Stomach (tissue), 9 donors: ENCODE results near the gene TMEM235. TPM values are rescaled to one million over a fixed set of nuclear protein-coding genes. Genes with fewer than 3 reads are reported as not detected.

Experiments
- DNase-seq, 2 donors: peaks; one replicate each; pipeline versions ENCODE4 v3.0.0 to v3.0.0-alpha.2; 2013 to 2019
- H3K27ac ChIP-seq, 5 donors: fragments of 200-600 bp in 4 of 5; sonication (generic) in 4 of 5; one replicate each; pipeline ENCODE4 v1.5.1; 2013 to 2019; ENCODE audit warnings: mild to moderate bottlenecking in 1 of 5, moderate library complexity in 1 of 5
- H3K27me3 ChIP-seq, 3 donors: fragments of 200-600 bp; sonication (generic); one replicate each; pipeline ENCODE4 v1.5.1; 2017 to 2019; ENCODE audit warnings: mixed run types in 1 of 3
- H3K36me3 ChIP-seq, 4 donors: fragments of 200-600 bp; sonication (generic); 1 replicate in 3 of 4; 2 replicates in 1 of 4; pipeline ENCODE4 v1.5.1; 2016 to 2019
- H3K4me1 ChIP-seq, 4 donors: fragments of 200-600 bp; sonication (generic); one replicate each; pipeline ENCODE4 v1.5.1; 2016 to 2019
- H3K4me3 ChIP-seq, 4 donors: fragments of 200-600 bp; sonication (generic) in 3 of 4; one replicate each; pipeline ENCODE4 v1.5.1; 2016 to 2019; ENCODE audit warnings: mild to moderate bottlenecking in 1 of 4
- H3K9me3 ChIP-seq, 4 donors: fragments of 200-600 bp; sonication (generic); one replicate each; pipeline ENCODE4 v1.5.1; 2016 to 2019
- EP300 ChIP-seq: sonication (generic); formaldehyde crosslinking; IDR thresholded peaks from one replicate; pipeline ENCODE4 v1.6.1; 2017; ENCODE audit warnings: antibody characterized with exemption
- POLR2A ChIP-seq, 4 donors: fragments of 450-650 bp; IDR thresholded peaks; one replicate each; pipeline ENCODE4 v1.6.1; 2016; ENCODE audit warnings: antibody characterized with exemption in 4 of 4, control low read depth in 2 of 4, mild to moderate bottlenecking in 1 of 4, moderate library complexity in 1 of 4
- POLR2AphosphoS5 ChIP-seq, 3 donors: sonication (generic); formaldehyde crosslinking; IDR thresholded peaks; one replicate each; pipeline ENCODE4 v1.6.1; 2016; ENCODE audit warnings: antibody characterized with exemption in 3 of 3
- WGBS, 5 donors: extraction: QIAGEN DNeasy Blood & Tissue Kit in 3 of 5; methylation state at CpG; one replicate each; pipeline versions ENCODE4 v1.1.5 to v1.1.7; 2013 to 2018; 5-methylcytosine and 5-hydroxymethylcytosine counted together
- intact Hi-C: fragments of 100-400 bp; cut with DNase I; formaldehyde crosslinking; loops from one replicate; pipeline ENCODE4 v1.15.1; 2023; ENCODE audit warnings: low total_unique reads
- polyA plus RNA-seq, 3 donors: library from polyadenylated mRNA; stranded (reverse); fragments of 200-250 nt; gene quantifications; one replicate each; pipeline ENCODE4 v1.2.3, GENCODE V29; 2013
- total RNA-seq, 5 donors: library from RNA; depleted of rRNA; stranded (reverse); fragments of >200 nt; gene quantifications; one replicate each; pipeline versions ENCODE4 v1.1.0 to v1.2.3, GENCODE V29; 2014 to 2016
- TF ChIP-seq, protein P1 (sequence below), 7 experiments: fragments of 450-650 bp in 4 of 7; fragments of 200-600 bp in 3 of 7; sonication (generic) in 3 of 7; IDR thresholded peaks; one replicate each; pipeline ENCODE4 v1.5.1; 2016 to 2019; ENCODE audit warnings: antibody characterized with exemption in 7 of 7, control low read depth in 2 of 7, mild to moderate bottlenecking in 1 of 7
- donor health status: healthy with polysubstance abuse.
- donor health status: Bipolar disorder and iron deficiency.
- donor health status: healthy.

Gene TMEM235
- total and polyA plus RNA-seq, 8 donors, result not detected

DNA sequence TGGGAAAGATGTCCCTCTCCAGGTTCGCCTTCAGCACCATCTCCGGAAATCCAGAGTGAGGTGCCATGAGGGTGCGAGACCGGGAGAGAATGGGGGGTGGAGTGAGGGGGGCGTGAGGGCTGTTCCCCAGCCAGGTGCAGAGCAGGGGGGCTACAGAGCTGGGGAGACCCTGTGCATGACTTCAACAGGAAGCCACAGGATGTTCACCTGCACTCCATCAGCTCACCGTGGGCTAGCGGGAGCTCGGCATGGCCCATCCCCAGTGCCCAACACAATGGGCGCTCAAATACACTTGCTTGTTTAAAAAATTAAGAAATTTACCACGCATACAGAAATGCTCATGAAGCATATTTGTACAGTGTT, 27.7 kb downstream of the TMEM235 start:
- intact Hi-C loops, result loop anchor here (5.0 kb wide), 1 partner anchor 147 kb away; no protein-coding TSS in a partner anchor
- WGBS, 5 donors, result 74 to 86% (median 80%) methylated on average over 10 of the region's 10 CpGs
- peak overlapping the region in 2 of 5 donors; percentile 80 to 81 for H3K27ac ChIP-seq

DNA sequence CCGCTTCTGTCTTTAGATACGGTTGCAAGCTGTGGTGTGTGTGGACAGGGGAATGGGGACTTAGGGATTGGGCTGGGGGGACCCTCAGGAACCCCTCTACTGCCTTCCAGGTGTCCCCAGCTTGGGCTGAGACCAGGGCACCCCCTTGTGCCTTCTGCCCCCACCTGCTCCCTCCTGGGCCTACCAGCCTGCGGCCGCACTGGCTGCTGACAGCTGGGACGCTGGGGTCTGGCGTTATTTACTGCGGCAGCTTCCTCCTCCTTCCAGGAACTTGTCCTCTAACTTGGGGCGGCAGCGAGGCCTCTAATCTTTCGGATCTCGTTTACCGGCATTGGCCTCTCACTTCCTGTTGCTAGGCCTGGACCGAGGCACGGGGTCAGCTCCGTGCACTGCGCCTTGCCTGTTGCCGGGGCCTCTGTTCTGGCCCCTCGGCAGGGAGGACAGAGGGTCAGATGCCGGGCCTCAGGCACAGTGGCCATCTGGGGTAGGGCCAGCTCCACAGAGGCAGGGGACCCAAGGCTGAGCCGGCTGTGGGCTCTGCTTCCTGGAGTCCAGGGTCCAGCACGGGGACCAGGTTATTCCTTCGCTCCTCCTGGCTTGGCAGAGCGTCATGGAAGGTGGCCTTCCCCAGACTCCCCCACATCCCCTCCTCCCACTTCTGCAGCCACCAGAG, 31.8 kb downstream of the TMEM235 start:
- TF ChIP-seq, protein P1, sequence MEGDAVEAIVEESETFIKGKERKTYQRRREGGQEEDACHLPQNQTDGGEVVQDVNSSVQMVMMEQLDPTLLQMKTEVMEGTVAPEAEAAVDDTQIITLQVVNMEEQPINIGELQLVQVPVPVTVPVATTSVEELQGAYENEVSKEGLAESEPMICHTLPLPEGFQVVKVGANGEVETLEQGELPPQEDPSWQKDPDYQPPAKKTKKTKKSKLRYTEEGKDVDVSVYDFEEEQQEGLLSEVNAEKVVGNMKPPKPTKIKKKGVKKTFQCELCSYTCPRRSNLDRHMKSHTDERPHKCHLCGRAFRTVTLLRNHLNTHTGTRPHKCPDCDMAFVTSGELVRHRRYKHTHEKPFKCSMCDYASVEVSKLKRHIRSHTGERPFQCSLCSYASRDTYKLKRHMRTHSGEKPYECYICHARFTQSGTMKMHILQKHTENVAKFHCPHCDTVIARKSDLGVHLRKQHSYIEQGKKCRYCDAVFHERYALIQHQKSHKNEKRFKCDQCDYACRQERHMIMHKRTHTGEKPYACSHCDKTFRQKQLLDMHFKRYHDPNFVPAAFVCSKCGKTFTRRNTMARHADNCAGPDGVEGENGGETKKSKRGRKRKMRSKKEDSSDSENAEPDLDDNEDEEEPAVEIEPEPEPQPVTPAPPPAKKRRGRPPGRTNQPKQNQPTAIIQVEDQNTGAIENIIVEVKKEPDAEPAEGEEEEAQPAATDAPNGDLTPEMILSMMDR (IDR thresholded peaks at IDR 0.05), result no peak
- TF ChIP-seq EP300 (no peak), POLR2A (IDR thresholded peaks at IDR 0.05) (no peak), POLR2AphosphoS5 (IDR thresholded peaks at IDR 0.05) (peak in 1 of 3 donors; percentile 85)
- Histone ChIP-seq H3K36me3 (no peaks in the 10 kb centered on the region), H3K4me1 (peaks cover 20 to 48% (median 35%) of the 10 kb centered on the region in 4 donors), H3K27ac (peak overlapping the region in 4 of 5 donors; percentile 62 to 83 (median 74)), H3K27me3 (peaks cover 0 to 12% (median 0%) of the 10 kb centered on the region in 3 donors), H3K4me3 (no peak overlapping the region), H3K9me3 (no peaks in the 10 kb centered on the region)
- peak; percentile 75 to 84 for DNase-seq
- intact Hi-C loops, result no loop called here
- 29 to 58% (median 35%) methylated on average over 10 to 23 of the region's 23 CpGs for WGBS, 5 donors

More for the DNA sequence above, 27.7 kb downstream of the TMEM235 start:
- Histone ChIP-seq H3K9me3 (no peaks in the 10 kb centered on the region), H3K4me1 (peaks cover 14 to 57% (median 32%) of the 10 kb centered on the region in 4 donors), H3K36me3 (no peaks in the 10 kb centered on the region), H3K27me3 (peaks cover 0 to 16% (median 0%) of the 10 kb centered on the region in 3 donors), H3K4me3 (no peak overlapping the region)
- TF ChIP-seq POLR2AphosphoS5 (IDR thresholded peaks at IDR 0.05) (no peak), POLR2A (IDR thresholded peaks at IDR 0.05) (no peak), EP300 (no peak)
- TF ChIP-seq, protein P1 (IDR thresholded peaks at IDR 0.05), result no peak
- DNase-seq, result no peak

DNA sequence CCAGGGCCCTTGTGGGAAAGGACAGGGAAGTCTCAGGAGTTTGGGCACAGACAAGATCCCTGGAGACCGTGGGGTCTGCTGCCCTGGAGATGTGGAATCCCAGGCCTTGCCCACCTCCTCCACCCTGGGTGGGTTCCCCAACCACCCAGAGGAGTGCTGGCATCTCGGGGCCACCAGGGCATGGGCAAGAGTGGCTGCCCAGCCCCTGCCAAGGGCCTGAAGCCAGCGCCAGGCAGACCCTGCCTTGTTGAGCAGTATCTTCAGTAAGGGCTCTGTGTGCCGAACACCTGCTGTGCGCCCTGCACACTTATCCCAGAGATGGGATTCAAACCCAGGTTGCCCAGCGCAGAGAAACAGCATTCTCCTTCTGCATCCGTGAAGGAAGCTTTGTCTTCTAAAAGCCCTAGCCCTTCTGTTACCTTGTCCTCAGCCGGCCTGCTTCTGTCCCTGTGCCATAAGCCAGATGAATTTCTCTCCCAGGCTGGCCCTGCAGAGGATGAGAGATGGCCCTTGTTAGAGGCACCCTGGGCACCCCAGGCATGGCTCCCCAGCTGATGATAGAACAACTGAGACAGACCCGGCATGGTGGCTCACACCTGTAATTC, 32.4 kb downstream of the TMEM235 start:
- Histone ChIP-seq H3K27me3 (peaks cover 0 to 12% (median 0%) of the 10 kb centered on the region in 3 donors), H3K36me3 (no peaks in the 10 kb centered on the region), H3K4me3 (no peak overlapping the region), H3K4me1 (peaks cover 13 to 44% (median 29%) of the 10 kb centered on the region in 4 donors), H3K27ac (peak overlapping the region in 4 of 5 donors; percentile 62 to 83 (median 74)), H3K9me3 (no peaks in the 10 kb centered on the region)
- intact Hi-C loops, result no loop called here
- TF ChIP-seq POLR2AphosphoS5 (IDR thresholded peaks at IDR 0.05), result no peak
- TF ChIP-seq POLR2A (IDR thresholded peaks at IDR 0.05), result no peak
- TF ChIP-seq, protein P1 (IDR thresholded peaks at IDR 0.05), result no peak
- no peak for TF ChIP-seq EP300
- no peak for DNase-seq
- WGBS, 5 donors, result 95 to 97% (median 95%) methylated on average over 9 of the region's 9 CpGs

DNA sequence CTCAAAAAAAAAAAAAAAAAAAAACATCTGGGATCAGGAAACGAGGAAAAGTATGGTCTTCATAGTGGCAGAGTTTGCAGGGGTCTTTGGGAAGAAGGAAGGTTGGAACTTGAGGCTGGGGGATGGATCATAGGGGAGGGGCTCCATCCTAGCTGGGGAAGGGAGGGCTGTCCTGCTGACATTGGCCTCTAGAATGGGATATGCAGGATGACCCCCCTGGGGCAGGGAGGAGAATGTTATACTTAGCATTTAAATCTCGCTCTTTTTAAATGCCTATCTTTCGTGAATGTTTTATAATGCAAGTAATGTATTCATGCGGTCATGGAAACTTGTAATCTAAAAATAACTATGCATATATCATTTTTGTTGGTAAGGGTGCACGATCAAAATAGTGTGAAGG, 33.2 kb downstream of the TMEM235 start:
- Histone ChIP-seq H3K4me1 (peaks cover 10 to 44% (median 30%) of the 10 kb centered on the region in 4 donors), H3K9me3 (no peaks in the 10 kb centered on the region), H3K36me3 (no peaks in the 10 kb centered on the region), H3K27ac (no peak overlapping the region), H3K27me3 (peaks cover 0 to 16% (median 0%) of the 10 kb centered on the region in 3 donors), H3K4me3 (no peak overlapping the region)
- 79 to 90% (median 81%) methylated on average over 5 of the region's 5 CpGs for WGBS, 5 donors
- no peak for DNase-seq
- intact Hi-C loops, result no loop called here
- TF ChIP-seq EP300 (no peak), POLR2AphosphoS5 (IDR thresholded peaks at IDR 0.05) (no peak), POLR2A (IDR thresholded peaks at IDR 0.05) (no peak)
- TF ChIP-seq, protein P1 (IDR thresholded peaks at IDR 0.05), result no peak
